Spinal cord (tissue), 10 donors: Measurements from ENCODE around the gene PDGFRB. TPM values are rescaled to one million over a fixed set of nuclear protein-coding genes. Genes with fewer than 3 reads are reported as not detected.
A peak's percentile ranks its signal among the peaks of the same experiment; 100 is the strongest.

ENCODE experiments used
- DNase-seq, 6 donors: peaks; one replicate each; pipeline versions ENCODE4 v3.0.0 to v3.0.0-alpha.2; 2013 to 2015; ENCODE audit warnings: low spot score in 6 of 6, low read depth in 4 of 6
- H3K27ac ChIP-seq: one replicate; pipeline ENCODE4 v1.5.1; 2013; ENCODE audit warnings: low read depth, low read length, control low read depth
- H3K27me3 ChIP-seq: one replicate; pipeline ENCODE4 v1.6.1; 2013; ENCODE audit warnings: low read length; ENCODE audit not compliant: control insufficient read depth, insufficient read depth
- H3K36me3 ChIP-seq: one replicate; pipeline ENCODE4 v1.6.1; 2013; ENCODE audit warnings: low read length; ENCODE audit not compliant: control insufficient read depth, insufficient read depth
- H3K4me1 ChIP-seq: one replicate; pipeline ENCODE4 v1.6.1; 2013; ENCODE audit warnings: low read length; ENCODE audit not compliant: control insufficient read depth, insufficient read depth
- H3K4me3 ChIP-seq: one replicate; pipeline ENCODE4 v1.5.1; 2013; ENCODE audit warnings: low read depth, low read length, control low read depth
- H3K9me3 ChIP-seq: one replicate; pipeline ENCODE4 v1.6.1; 2013; ENCODE audit warnings: low read length; ENCODE audit not compliant: control insufficient read depth, insufficient read depth
- WGBS: methylation state at CpG from one replicate; pipeline ENCODE4 v1.1.5; 2013; ENCODE audit warnings: missing lambda C conversion rate; ENCODE audit not compliant: insufficient coverage; 5-methylcytosine and 5-hydroxymethylcytosine counted together
- polyA plus RNA-seq, 2 donors: library from polyadenylated mRNA; unstranded; fragments of 120-200 nt; gene quantifications; one replicate each; pipeline ENCODE4 v1.2.1, GENCODE V29; 2013; ENCODE audit not compliant: insufficient read length in 2 of 2
- total RNA-seq, 2 donors: library from RNA; depleted of rRNA in 1 of 2; stranded (reverse); fragments of 120-200 nt in 1 of 2; fragments of >200 nt in 1 of 2; gene quantifications; one replicate each; pipeline versions ENCODE4 v1.2.3 to v1.2.4, GENCODE V29; 2013 to 2014
- donor health status: healthy.

The PDGFRB gene
- total and polyA plus RNA-seq, 4 donors = 53.0 to 121 (median 85.2) TPM

DNA sequence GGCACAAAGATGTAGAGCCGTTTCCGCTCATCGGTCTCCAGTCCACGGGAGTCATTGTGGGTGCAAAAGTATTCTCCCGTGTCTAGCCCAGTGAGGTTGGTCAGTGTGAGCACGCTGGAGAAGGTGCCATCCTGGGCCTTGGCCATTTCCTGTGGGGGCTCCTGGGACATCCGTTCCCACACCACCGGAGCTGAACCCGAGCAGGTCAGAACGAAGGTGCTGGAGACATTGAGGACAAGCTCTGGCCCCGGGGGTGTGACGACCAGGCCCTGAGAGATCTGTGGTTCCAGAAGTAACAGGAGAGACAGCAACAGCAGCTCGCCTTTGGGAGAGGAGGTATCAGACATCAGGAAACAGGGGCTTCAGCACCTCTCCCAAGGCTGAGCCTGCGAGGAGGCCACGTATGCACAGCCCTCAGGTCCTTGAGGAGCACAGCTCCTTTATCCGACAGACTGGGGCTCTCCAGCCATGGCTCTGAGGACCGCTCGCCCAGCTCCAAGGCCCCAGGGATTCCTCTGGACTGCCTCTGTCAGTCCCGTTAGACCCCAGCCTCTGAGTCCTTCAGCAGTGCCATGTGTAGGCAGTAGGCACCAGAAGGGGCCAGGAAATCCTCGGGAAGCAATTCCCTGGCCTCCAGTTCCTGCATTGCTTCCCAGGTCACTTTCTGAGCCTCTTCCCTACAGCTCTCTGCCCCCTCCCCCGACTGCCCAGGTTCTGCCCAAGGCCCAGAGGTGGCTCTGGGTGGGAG, 19.9 kb downstream of the PDGFRB start:
- peaks cover 69% of the 10 kb centered on the region for H3K4me1 ChIP-seq
- no peak for DNase-seq
- 88% methylated on average over 21 of the region's 21 CpGs for WGBS
- no peaks in the 10 kb centered on the region for H3K27me3 ChIP-seq
- peaks cover 35% of the 10 kb centered on the region for H3K36me3 ChIP-seq
- no peak overlapping the region for H3K27ac ChIP-seq
- no peaks in the 10 kb centered on the region for H3K9me3 ChIP-seq
- no peak overlapping the region for H3K4me3 ChIP-seq

DNA sequence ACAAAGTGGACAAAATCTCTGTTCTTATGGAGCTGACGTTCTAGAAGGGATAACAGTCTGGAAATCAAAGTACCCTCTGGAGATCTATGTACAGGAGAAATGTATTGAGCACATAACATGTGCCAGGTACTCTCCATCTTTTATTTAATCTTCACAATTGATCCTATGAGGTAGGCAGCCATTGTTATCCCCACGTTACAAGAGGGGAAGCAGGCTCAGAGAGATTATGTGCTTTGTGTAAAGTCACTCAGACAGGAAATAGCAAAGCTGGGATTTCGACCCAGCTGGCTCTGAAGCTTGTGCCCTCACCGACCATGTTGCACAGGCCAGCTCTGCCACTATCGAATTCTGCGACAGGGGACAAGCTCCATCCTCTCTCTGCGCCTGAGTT, 21.5 kb downstream of the PDGFRB start:
- 57% methylated on average over 4 of the region's 7 CpGs for WGBS
- H3K36me3 ChIP-seq = peaks cover 39% of the 10 kb centered on the region
- H3K4me3 ChIP-seq = no peak overlapping the region
- H3K9me3 ChIP-seq = no peaks in the 10 kb centered on the region
- DNase-seq = no peak
- H3K27me3 ChIP-seq = no peaks in the 10 kb centered on the region
- H3K4me1 ChIP-seq = peaks cover 65% of the 10 kb centered on the region
- no peak overlapping the region for H3K27ac ChIP-seq

DNA sequence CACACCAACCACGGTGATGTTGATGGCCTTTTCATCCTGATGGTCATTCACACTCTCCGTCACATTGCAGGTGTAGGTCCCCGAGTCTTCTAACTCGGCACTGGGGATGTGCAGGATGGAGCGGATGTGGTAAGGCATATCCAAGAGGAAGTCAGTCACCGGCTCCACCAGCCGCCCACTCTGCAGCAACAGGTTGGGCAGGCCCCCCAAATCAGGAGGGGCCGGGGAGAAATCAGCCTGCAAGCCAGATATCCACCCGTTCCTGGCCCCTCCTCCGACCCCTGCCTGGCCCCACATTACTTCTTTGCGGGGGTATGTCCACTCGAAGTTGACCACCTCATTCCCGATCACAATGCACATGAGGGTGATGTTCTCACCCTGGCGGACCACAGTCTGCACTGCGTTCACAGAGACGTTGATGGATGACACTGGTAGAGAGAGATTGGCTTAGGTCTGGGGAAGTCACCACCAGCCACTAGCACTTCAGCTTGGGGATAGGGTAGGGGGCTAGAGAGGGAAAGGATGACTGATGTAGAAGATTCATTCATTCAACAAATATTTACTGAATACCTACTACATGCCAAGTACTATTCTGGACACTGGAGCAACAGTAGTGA, 22.0 kb downstream of the PDGFRB start:
- peaks cover 39% of the 10 kb centered on the region for H3K36me3 ChIP-seq

DNA sequence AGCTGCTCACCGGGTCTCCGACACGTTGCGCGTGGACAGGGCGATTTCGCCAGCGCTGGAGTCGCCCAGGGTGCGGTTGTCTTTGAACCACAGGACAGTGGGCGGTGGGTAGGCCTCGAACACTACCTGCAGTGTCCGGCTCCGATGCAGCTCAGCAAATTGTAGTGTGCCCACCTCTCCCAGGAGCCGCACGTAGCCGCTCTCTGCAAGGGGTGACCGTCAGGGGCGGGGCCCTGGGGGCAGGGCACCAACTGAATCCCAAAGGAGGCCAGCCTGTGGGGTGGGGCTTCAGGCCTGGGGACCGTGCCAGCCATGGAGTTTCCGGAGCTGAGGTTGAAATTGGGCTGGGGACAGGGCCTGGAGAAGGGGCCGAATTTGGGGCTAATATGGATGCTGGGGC, 22.9 kb downstream of the PDGFRB start:
- Histone ChIP-seq H3K4me1 (peaks cover 50% of the 10 kb centered on the region), H3K27me3 (no peaks in the 10 kb centered on the region), H3K36me3 (peaks cover 39% of the 10 kb centered on the region), H3K4me3 (no peak overlapping the region), H3K9me3 (no peaks in the 10 kb centered on the region), H3K27ac (no peak overlapping the region)
- DNase-seq = no peak
- WGBS = 90% methylated on average over 22 of the region's 22 CpGs

More for the DNA sequence above, 22.0 kb downstream of the PDGFRB start:
- no peak overlapping the region for H3K4me3 ChIP-seq
- H3K4me1 ChIP-seq = peaks cover 60% of the 10 kb centered on the region
- no peaks in the 10 kb centered on the region for H3K9me3 ChIP-seq
- no peaks in the 10 kb centered on the region for H3K27me3 ChIP-seq
- no peak overlapping the region for H3K27ac ChIP-seq
- WGBS = 77% methylated on average over 14 of the region's 16 CpGs
- DNase-seq = no peak

DNA sequence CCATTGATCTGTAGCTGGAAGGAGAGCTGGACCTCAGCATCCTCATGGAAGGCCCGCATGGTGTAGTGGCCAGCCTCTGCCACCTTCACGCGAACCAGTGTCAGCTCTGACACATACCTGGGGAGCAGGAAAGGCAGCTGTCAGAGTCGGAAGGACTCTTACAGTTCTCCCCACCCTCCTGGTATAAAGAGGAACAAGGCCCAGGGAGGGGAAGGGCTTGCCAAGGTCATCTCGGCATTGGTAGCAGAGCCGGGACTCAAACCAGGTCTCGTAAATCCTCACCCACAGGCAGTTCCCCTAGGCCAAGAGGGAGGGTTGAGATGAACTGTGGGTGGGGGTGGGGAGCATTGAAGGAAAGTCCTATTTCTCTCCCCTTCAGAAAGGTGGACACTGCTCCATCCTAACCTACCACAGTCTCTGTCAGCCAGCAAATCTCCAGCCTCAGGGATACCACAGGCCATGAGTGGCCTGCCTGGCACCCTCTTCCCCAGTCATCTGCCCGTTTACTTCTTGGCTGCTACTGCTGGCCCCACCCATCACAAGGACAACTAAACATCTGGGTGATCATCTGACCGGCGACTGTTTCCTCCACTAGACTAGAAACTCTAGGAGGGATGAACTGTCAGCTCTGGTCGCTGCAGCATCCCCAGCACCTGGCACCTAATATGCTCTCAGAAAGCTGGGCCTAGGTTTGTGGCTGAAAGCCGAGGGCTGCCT, 23.5 kb downstream of the PDGFRB start:
- WGBS = 69% methylated on average over 7 of the region's 12 CpGs
- H3K4me1 ChIP-seq = peaks cover 44% of the 10 kb centered on the region
- DNase-seq = no peak
- peaks cover 35% of the 10 kb centered on the region for H3K36me3 ChIP-seq
- no peak overlapping the region for H3K27ac ChIP-seq
- no peak overlapping the region for H3K4me3 ChIP-seq
- no peaks in the 10 kb centered on the region for H3K27me3 ChIP-seq
- no peaks in the 10 kb centered on the region for H3K9me3 ChIP-seq

DNA sequence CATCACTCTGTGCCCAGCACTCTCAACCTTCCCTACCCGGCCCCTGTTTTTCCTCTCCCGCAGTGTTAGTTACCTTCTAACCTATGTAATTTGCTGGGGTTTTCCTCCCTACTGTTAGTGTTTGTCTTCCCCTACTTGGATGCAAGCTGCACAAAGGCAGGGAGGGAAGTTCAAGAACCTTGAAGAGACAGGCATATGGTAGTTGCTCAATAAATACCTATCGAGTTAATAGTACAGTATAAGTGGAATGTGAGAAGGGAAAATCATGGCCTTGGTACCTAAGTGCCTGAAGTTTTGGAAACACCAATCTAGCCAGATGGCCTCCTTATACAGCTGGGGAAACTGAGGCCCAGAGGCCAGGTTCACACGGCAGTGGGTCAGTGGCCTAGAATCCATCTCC, 24.2 kb downstream of the PDGFRB start:
- peaks cover 36% of the 10 kb centered on the region for H3K36me3 ChIP-seq
- H3K27ac ChIP-seq = no peak overlapping the region
- peaks cover 38% of the 10 kb centered on the region for H3K4me1 ChIP-seq
- WGBS = 100% methylated on average over 1 of the region's 4 CpGs
- no peak overlapping the region for H3K4me3 ChIP-seq
- no peaks in the 10 kb centered on the region for H3K9me3 ChIP-seq
- no peaks in the 10 kb centered on the region for H3K27me3 ChIP-seq
- no peak for DNase-seq

DNA sequence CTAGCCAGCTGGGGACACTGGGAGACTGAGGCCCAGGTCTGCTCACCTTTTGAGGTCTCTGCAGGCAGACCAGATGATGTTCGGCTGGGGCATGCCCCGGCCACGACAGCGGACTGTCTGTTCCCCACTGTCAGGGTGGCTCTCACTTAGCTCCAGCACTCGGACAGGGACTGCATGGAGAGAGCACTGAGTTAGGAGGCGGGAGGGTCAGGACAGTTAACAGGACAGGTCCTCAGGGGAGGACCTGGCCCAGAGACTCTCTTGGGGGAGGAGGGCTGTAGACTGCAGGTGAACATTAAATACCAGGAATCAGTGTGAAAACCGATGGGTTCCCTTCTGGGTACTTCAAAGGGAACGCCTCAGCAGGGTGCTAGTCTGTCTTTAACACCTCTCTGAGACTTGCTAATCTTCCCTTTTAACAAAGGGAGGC, 25.1 kb downstream of the PDGFRB start:
- Histone ChIP-seq H3K27ac (no peak overlapping the region), H3K9me3 (no peaks in the 10 kb centered on the region), H3K36me3 (peaks cover 32% of the 10 kb centered on the region), H3K4me3 (no peak overlapping the region), H3K27me3 (no peaks in the 10 kb centered on the region), H3K4me1 (peaks cover 28% of the 10 kb centered on the region)
- WGBS = 66% methylated on average over 8 of the region's 8 CpGs
- no peak for DNase-seq

DNA sequence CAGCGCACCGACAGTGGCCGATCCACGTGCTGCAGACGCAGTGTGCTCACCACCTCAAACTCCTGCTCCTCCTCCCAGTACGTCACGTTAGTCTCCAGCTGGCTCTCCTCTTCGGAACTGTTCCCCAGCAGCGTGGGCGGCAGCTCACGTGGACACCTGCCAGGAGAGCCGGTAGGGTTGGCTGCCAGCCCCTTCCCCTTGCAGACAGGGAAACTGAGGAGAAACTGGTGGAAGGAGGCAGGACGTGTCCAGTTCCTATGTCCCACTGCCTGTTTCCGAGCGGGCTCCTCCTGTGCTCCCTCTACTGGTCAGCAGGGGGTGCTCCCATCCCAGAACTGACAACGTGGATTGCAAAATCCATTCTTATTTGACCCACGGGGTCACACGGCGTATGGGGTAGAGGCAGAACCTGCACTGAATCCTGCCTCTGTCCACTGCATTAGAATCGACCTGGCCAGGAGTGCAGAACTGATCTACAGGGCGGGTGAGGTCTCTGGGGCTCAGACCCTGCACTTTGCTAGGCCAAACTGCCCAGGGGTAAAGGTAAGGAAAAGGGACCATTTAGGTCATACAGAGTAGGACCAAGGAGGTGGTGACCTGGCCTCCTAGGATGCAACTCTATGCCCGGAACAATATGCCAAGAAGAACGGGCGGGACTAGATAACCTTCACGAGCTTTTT, 25.7 kb downstream of the PDGFRB start:
- H3K4me1 ChIP-seq = peaks cover 24% of the 10 kb centered on the region
- H3K36me3 ChIP-seq = peaks cover 34% of the 10 kb centered on the region
- WGBS = 34% methylated on average over 25 of the region's 25 CpGs
- H3K4me3 ChIP-seq = no peak overlapping the region
- H3K27ac ChIP-seq = no peak overlapping the region
- DNase-seq = peak in 3 of 6 donors; percentile 35 to 79 (median 78)
- H3K9me3 ChIP-seq = no peaks in the 10 kb centered on the region
- H3K27me3 ChIP-seq = no peaks in the 10 kb centered on the region

DNA sequence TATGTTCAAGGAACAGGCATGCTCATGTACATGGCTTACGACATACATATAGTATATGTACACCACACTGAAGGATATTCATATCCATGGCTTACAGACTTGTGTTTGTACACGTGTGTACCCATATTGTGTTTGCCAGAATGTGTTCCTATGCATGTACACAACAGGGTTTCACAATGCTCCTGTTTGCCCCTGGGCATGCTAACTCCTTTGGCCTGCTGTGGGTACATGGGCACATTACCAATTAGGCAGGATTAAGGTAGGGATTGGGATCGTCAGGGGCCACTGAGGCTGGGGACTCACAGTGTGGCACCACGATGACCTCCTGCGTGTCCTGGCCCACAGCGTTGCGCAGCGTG, 26.2 kb downstream of the PDGFRB start:
- 83% methylated on average over 7 of the region's 8 CpGs for WGBS
- DNase-seq = no peak
- Histone ChIP-seq H3K9me3 (no peaks in the 10 kb centered on the region), H3K4me1 (peaks cover 24% of the 10 kb centered on the region), H3K27ac (no peak overlapping the region), H3K4me3 (no peak overlapping the region), H3K36me3 (peaks cover 36% of the 10 kb centered on the region), H3K27me3 (no peaks in the 10 kb centered on the region)
